Activated naive CD8-positive, alpha-beta T cell treated with anti-CD3 and anti-CD28 coated beads, Interleukin-2, amount 10 ng/mL, durations not matched to agents 7 days and 5 days (primary cell): ENCODE results near the gene INSRR. TPM values are rescaled to one million over a fixed set of nuclear protein-coding genes. Genes with fewer than 3 reads are reported as not detected.

Experiments
- ATAC-seq: fragments of 150-1000 bp; cut with Tn5 transposase; one replicate; pipeline ENCODE4 v1.10.0; 2021; ENCODE audit warnings: low read depth, moderate library complexity
- POLR2A ChIA-PET: fragments of 350-600 bp; sonication (Branson Sonifier 250); formaldehyde crosslinking; loops from one replicate; lab custom pipeline; 2021; ENCODE audit warnings: antibody characterized with exemption; lab: Charles Lee
- DNase-seq: peaks from one replicate; pipeline ENCODE4 v3.0.0; 2021
- H3K27ac Mint-ChIP-seq: one replicate; pipeline ENCODE4 v1.8.0; 2022; ENCODE audit warnings: mild to moderate bottlenecking, mixed read lengths
- H3K27me3 Mint-ChIP-seq: one replicate; pipeline ENCODE4 v1.8.0; 2022; ENCODE audit warnings: mild to moderate bottlenecking, moderate library complexity, mixed read lengths
- H3K36me3 Mint-ChIP-seq: one replicate; pipeline ENCODE4 v1.8.0; 2021; ENCODE audit warnings: mild to moderate bottlenecking, mixed read lengths
- H3K4me1 Mint-ChIP-seq: one replicate; pipeline ENCODE4 v1.8.0; 2021; ENCODE audit warnings: mixed read lengths
- H3K4me3 Mint-ChIP-seq: one replicate; pipeline ENCODE4 v1.8.0; 2022; ENCODE audit warnings: mild to moderate bottlenecking, moderate library complexity, mixed read lengths
- H3K9me3 Mint-ChIP-seq: one replicate; pipeline ENCODE4 v1.8.0; 2021; ENCODE audit warnings: mixed read lengths
- total RNA-seq, 2 experiments: library from RNA; stranded (reverse); gene quantifications; one replicate each; pipeline ENCODE4 v1.2.3, GENCODE V29; 2021

INSRR gene
- total RNA-seq, 2 experiments from 2014 or later, result 0.47 to 0.48 TPM

DNA sequence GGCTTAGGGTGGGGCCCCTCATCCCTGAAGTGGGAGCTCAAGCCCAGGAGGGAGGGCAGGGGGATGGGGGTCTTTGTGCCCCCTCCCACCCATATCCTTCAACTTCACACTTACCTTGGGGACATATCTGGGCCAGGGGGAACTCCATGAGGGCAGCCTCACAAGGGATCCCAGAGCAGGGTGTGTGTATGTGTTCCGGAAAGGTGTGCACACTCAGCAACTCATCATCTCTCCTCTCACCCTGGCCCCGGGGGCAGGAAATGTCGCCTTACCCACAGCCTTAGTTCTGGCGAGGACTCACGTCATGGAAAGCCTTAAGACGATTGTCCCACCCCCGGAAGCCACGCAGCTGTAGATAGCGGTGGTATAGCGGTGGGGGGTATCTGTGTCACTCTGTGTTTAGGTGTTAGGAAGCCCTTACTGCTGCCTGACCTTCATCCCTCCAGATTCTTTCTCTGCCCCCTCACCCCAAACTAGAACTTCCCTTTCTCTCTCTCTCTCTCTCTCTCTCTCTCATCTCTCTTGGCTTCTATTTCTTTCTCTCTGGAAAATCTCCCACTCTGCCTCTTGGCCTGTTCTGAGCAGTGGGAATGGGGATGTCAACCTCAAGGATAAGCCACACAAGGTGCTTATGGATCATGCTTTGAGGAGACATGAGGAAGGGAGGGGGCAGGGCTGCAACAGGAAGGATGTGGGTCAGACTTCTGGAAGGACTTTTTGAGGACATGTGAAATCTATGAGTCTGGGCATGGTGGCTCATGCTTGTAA is 42.2 kb downstream of the INSRR start, which contains the start of gene SH2D2A:
Gene SH2D2A, minus strand, starts transcription at position 288 of the 768 bp plus-strand sequence. Its CDS starts 140 bp downstream, at position 148.
- H3K27ac Mint-ChIP-seq, result peak within 1 kb of the TSS; percentile 100
- DNase-seq, result peak; percentile 88
- H3K4me1 Mint-ChIP-seq, result peaks cover 48% of the 10 kb centered on the region
- H3K4me3 Mint-ChIP-seq, result peak within 1 kb of the TSS; percentile 90
- ATAC-seq, result peak; percentile 89
- H3K36me3 Mint-ChIP-seq, result peaks cover 32% of the 10 kb centered on the region
- POLR2A ChIA-PET, result interaction anchor here (0.5 to 3.3 kb wide), 10 partner anchors 9 to 88 kb away, joined by 3 to 30 read pairs (median 5); partner anchors contain the start of genes INSRR, ISG20L2, METTL25B and MRPL24
- no peaks in the 10 kb centered on the region for H3K27me3 Mint-ChIP-seq
- no peaks in the 10 kb centered on the region for H3K9me3 Mint-ChIP-seq

DNA sequence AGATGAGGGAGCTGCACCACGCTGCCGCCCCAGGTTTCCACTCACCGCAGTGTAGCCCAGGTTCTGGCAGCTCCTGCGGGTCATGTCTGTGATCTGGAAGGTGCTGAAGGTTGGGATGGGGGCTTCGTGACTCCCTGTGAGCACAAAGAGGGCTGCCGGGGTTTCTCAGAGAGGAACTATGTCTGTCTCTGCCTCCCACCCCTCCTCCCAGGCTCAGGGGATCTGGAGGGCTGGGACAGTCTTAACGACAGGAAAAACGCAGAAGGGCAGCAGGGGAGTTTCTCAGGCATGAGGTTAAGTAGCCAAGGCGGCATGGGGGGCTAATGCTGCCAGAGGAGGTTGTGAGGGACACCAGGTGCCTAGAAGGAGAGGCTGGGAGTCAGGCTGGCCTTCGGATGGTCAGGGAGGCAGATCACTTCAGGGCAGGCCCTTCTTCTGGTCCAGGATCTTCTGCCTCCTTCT is 42.9 kb downstream of the INSRR start:
- ATAC-seq (peak; percentile 0), DNase-seq (no peak)
- Mint-ChIP-seq H3K36me3 (peaks cover 36% of the 10 kb centered on the region), H3K4me3 (peak overlapping the region; percentile 90), H3K27ac (peak overlapping the region; percentile 100), H3K27me3 (no peaks in the 10 kb centered on the region), H3K4me1 (peaks cover 50% of the 10 kb centered on the region), H3K9me3 (no peaks in the 10 kb centered on the region)
- POLR2A ChIA-PET, result interaction anchor here (0.7 to 3.3 kb wide), 6 partner anchors 8 to 87 kb away, joined by 4 to 30 read pairs (median 6); partner anchors contain the start of genes INSRR, ISG20L2, METTL25B and MRPL24

DNA sequence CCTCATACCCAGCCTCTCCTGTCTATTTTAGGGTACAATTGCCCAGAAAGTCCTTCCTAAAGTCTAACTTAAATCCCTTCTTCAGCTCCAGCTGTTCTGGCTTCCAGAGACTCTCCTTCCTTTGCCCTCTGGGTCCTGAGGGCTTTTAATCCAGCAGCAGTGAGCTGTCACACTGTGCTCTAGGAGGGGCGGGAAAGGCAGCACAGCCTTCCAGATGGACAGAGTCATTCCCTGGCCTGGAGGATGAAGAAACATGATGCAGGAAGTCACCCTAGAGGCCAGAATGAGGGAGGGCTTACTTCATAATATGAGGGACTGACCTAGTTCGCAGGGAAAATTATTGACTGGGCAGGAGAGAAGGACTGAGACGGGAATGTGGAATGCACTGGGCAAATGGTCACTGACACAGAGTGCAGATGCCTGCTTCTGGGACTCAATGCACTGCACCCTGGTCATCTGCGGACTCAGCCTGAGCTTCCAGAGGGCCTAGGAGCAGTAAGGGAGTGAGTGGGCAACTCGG is 43.5 kb downstream of the INSRR start:
- DNase-seq (peak; percentile 31), ATAC-seq (no peak)
- no peaks in the 10 kb centered on the region for H3K27me3 Mint-ChIP-seq
- H3K9me3 Mint-ChIP-seq, result no peaks in the 10 kb centered on the region
- peaks cover 51% of the 10 kb centered on the region for H3K4me1 Mint-ChIP-seq
- peaks cover 37% of the 10 kb centered on the region for H3K36me3 Mint-ChIP-seq
- H3K27ac Mint-ChIP-seq, result peak overlapping the region; percentile 100
- POLR2A ChIA-PET, result interaction anchor here (1.8 to 3.3 kb wide), 3 partner anchors 45 to 87 kb away, joined by 6 to 30 read pairs (median 10); partner anchors contain the start of genes INSRR, ISG20L2, METTL25B and NTRK1
- peak overlapping the region; percentile 90 for H3K4me3 Mint-ChIP-seq

DNA sequence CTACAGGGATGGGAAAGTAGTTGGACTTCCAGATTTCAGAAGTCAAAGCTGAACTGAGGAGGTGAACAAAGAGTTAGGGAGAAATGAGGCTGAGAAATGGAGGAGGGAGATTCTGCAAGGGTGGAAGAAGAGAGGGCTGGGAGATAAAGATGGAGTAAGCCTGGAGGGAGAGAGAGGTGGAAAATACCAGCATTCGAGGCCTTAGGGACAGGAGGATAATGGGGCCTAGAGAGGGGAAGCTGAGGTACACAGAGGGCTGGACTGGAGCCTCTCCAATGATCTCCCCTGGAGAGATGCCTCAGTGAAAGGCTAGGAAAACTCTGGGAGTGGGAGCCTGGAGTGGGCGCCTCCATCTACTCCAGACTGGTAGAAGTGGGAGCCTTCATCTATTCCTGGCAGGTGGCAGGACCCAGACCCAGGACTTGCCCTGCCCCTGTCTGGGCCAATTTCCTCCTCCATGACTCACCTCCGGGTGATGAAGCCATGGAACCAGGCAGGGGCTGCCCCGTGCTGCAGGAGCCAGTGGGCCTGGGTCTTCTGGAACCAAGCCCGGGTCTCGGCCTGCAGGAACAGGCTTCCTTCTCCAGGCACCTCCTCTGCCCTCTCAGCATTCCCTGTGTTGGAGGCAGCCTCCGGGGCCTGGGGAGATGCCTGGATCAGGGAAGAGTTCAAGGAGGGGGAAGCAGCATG is 44.2 kb downstream of the INSRR start:
- peaks cover 51% of the 10 kb centered on the region for H3K4me1 Mint-ChIP-seq
- POLR2A ChIA-PET, result interaction anchor here (0.7 to 1.8 kb wide), 4 partner anchors 12 to 86 kb away, joined by 4 to 9 read pairs (median 6); partner anchors contain the start of genes INSRR, ISG20L2, METTL25B and NTRK1
- ATAC-seq (no peak), DNase-seq (peak; percentile 39)
- peak overlapping the region; percentile 90 for H3K4me3 Mint-ChIP-seq
- no peaks in the 10 kb centered on the region for H3K9me3 Mint-ChIP-seq
- H3K27ac Mint-ChIP-seq, result peak overlapping the region; percentile 100
- H3K36me3 Mint-ChIP-seq, result peaks cover 38% of the 10 kb centered on the region
- no peaks in the 10 kb centered on the region for H3K27me3 Mint-ChIP-seq

DNA sequence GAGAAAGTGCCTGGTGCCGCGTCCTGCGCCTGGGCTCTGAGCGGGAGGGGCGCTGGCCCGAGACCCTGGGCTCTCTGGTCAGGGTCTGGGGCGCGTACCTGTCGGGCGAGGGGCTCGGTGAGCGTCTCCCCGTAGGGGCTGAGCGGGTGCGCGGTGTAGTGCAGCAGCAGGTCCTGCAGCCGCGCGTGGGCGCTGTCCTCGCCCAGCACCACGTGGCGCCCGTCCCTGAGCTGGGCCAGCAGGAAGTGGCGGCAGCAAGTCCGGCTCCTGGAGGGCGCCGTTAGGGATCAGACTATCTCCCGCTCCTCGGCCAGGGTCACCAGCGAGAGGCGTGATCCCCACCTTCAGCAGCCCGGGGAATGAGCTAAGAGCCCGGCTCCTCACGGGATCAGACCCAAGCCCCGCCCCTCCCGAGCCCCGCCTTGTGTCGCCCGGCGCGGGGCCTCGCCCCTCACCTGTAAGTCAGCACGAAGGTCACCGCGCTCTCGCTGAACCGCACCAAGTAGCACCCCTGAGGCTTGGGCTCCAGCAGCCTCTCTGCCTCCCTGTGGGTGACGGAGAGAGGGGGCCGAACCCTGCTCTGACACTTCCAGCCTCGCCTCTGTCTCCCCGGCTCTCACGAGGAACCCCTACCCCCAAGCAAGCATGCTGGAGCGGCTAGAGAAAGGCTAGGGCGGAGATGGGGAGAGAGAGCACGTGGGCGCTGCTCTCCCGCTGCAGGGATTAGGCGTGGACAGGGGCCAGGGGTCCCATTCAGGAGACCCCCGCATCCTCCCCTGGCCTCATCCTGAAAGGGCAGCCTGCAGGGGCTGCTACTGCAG is 45.0 kb downstream of the INSRR start:
- H3K4me1 Mint-ChIP-seq, result peaks cover 56% of the 10 kb centered on the region
- H3K36me3 Mint-ChIP-seq, result peaks cover 40% of the 10 kb centered on the region
- H3K4me3 Mint-ChIP-seq, result peak overlapping the region; percentile 90
- DNase-seq, result peak; percentile 80
- POLR2A ChIA-PET, result interaction anchor here (0.7 to 1.8 kb wide), 6 partner anchors 9 to 153 kb away, joined by 3 to 9 read pairs (median 5); partner anchors contain the start of genes INSRR, ISG20L2, METTL25B and NTRK1
- peak overlapping the region; percentile 100 for H3K27ac Mint-ChIP-seq
- H3K27me3 Mint-ChIP-seq, result no peaks in the 10 kb centered on the region
- H3K9me3 Mint-ChIP-seq, result no peaks in the 10 kb centered on the region
- peak; percentile 37 for ATAC-seq

DNA sequence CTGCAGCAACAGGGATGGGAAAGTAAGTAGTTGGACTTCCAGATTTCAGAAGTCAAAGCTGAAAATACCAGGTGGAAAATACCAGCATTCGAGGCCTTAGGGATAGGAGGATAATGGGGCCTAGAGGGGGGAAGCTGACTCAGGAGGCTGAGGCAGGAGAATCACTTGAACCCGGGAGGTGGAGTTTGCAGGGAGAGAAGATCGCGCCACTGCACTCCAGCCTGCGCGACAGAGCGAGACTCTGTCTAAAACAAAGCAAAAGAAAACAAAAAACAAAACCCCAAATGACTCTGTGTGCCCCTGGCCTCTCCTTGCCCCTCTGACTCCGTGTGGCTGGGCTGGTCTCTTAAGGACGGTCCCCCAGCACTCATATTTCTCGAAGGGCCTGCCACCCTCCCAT is 45.6 kb downstream of the INSRR start:
- ATAC-seq (no peak), DNase-seq (peak; percentile 13)
- H3K9me3 Mint-ChIP-seq, result no peaks in the 10 kb centered on the region
- H3K27ac Mint-ChIP-seq, result peak overlapping the region; percentile 75
- peak overlapping the region; percentile 90 for H3K4me3 Mint-ChIP-seq
- H3K4me1 Mint-ChIP-seq, result peaks cover 59% of the 10 kb centered on the region
- POLR2A ChIA-PET, result interaction anchor here (1.0 to 1.8 kb wide), 4 partner anchors 8 to 152 kb away, joined by 3 to 7 read pairs (median 4); partner anchors contain the start of genes ISG20L2 and METTL25B
- H3K36me3 Mint-ChIP-seq, result peaks cover 44% of the 10 kb centered on the region
- H3K27me3 Mint-ChIP-seq, result no peaks in the 10 kb centered on the region

DNA sequence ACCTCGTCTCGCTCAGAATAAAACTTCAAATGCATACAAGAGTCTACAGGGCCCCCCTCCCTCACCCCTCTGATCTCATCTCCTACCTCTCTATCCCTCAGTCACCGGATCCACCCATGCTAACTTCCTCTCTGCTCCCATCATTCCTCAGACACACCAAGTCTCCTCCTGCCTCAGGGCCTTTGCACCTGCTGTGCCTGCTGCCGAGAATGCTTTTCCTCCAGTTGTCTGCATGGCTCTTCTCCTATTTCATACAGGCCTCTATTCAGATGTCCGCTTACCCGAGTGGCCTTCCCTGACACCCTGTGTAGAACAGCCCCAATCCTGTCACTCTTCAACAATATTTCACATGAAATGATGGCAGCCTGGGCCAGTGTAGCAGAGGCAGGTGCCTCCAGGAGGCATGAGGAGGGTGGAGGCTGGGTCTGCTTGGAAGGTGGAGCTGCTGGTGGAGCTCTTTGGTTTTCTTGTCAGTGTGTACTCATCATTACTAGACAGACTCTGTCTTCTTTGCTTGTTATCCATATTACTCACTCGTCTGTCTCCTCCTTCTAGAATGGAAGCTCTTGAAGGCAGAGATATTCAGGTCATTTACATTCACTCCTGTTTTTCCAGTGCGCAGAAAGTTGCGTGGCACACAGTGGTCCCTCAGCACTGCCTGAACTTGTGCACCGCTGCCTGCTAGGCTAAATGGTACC is 46.5 kb downstream of the INSRR start:
- peaks cover 64% of the 10 kb centered on the region for H3K4me1 Mint-ChIP-seq
- H3K27ac Mint-ChIP-seq, result peak overlapping the region; percentile 75
- ATAC-seq (no peak), DNase-seq (no peak)
- no peaks in the 10 kb centered on the region for H3K9me3 Mint-ChIP-seq
- peaks cover 52% of the 10 kb centered on the region for H3K36me3 Mint-ChIP-seq
- H3K27me3 Mint-ChIP-seq, result no peaks in the 10 kb centered on the region
- H3K4me3 Mint-ChIP-seq, result peak overlapping the region; percentile 90
- POLR2A ChIA-PET, result interaction anchor here (0.6 to 1.2 kb wide), 3 partner anchors 50 to 311 kb away, joined by 3 to 5 read pairs (median 3); partner anchors contain the start of genes ISG20L2 and METTL25B

DNA sequence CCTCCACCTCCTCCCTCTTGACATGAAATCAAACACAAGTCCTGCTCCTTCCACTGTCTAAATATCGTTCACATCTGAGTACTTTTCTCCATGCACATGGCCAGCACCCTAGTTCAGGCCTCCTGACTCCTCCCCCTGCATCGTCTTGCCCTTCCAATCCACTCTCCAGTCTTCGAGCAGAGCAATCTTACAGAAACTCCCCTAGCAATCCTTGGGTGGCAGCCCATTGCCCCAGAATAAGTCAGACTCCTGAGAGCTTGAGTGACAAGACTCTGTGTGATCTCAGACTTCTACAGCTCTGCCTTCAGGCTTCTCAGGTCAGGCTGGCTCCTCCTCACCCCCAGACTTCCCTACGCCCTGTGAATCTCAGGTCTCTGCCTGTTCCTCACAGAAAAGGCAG is 47.7 kb downstream of the INSRR start:
- Mint-ChIP-seq H3K4me1 (peaks cover 64% of the 10 kb centered on the region), H3K4me3 (no peak overlapping the region), H3K27me3 (no peaks in the 10 kb centered on the region), H3K9me3 (no peaks in the 10 kb centered on the region), H3K27ac (peak overlapping the region; percentile 63), H3K36me3 (peaks cover 58% of the 10 kb centered on the region)
- POLR2A ChIA-PET, result interaction anchor here (4.7 kb wide), 1 partner anchor 50 kb away, joined by 35 read pairs; the partner anchor contains the start of gene NTRK1
- DNase-seq, result no peak
- no peak for ATAC-seq

DNA sequence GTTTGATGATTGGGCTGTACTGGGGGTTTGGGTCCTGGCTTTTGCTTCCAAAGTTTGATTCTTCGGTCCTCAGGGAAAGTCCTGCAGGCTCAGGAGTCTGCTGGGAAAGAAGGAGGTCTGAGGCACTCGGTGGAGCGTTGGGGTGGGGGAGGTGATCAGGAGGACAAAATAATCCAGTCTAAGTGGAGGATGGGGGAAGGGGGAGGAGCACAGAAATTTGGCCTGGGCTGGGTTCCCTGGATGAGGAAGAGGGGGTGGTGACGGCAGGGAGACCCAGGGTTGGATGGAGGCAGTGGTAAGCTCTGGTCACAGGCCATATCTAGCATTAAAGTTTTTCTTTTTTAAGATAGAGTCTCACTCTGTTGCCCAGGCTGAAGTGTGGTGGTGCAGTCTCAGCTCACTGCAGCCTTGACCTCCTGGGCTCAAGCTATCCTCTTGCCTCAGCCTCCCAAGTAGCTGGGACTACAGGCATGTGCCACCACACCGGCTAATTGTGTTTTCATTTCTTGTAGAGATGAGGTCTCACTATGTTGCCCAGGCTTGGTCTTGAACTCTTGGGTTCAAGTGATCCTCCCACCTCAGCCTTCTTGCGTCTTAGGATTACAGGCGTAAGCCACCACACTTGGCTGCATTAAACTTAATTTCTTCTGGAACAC is 49.1 kb downstream of the INSRR start:
- POLR2A ChIA-PET, result interaction anchor here (1.2 to 4.7 kb wide), 2 partner anchors 29 to 51 kb away, joined by 3 to 35 read pairs; partner anchors contain the start of gene NTRK1
- Mint-ChIP-seq H3K27me3 (no peaks in the 10 kb centered on the region), H3K4me1 (peaks cover 62% of the 10 kb centered on the region), H3K4me3 (no peak overlapping the region), H3K27ac (peak overlapping the region; percentile 63), H3K9me3 (no peaks in the 10 kb centered on the region), H3K36me3 (peaks cover 59% of the 10 kb centered on the region)
- no peak for ATAC-seq
- DNase-seq, result peak; percentile 9

DNA sequence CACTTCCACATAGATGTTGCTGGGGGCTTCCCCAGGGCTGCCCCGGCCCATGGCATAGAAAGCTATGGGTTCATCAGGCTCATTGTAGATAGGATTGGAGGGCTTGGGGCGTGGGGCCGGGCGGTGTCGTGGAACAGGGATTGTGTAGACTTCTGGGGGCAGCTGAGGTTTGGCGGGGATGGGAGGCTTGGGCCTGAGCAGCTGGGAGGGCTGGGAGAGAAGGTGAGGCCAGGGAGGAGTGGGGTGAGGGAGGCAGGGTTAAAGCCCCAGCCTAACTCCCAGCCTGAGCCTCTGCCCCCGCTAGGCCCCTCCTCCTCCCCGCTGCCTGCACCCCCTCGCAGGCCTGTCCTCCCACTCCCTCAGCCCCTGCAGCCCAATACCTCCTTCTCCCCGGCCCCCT is 49.6 kb downstream of the INSRR start:
- peak overlapping the region; percentile 31 for H3K4me3 Mint-ChIP-seq
- POLR2A ChIA-PET, result interaction anchor here (1.2 to 4.7 kb wide), 2 partner anchors 30 to 52 kb away, joined by 3 to 35 read pairs; partner anchors contain the start of gene NTRK1

More for the DNA sequence above, 49.6 kb downstream of the INSRR start:
- Mint-ChIP-seq H3K4me1 (peaks cover 61% of the 10 kb centered on the region), H3K27me3 (no peaks in the 10 kb centered on the region), H3K36me3 (peaks cover 55% of the 10 kb centered on the region), H3K9me3 (no peaks in the 10 kb centered on the region), H3K27ac (peak overlapping the region; percentile 90)
- DNase-seq (peak; percentile 30), ATAC-seq (no peak)
